Fibroblast of mammary gland (primary cell): ENCODE measurements around the gene DMRTA2.

Source experiments
- DNase-seq: peaks from one replicate; pipeline ENCODE4 v3.0.0-alpha.2; 2010; ENCODE audit warnings: low read depth
- H3K4me3 ChIP-seq: 2 replicates; pipeline ENCODE4 v1.5.1; 2011; ENCODE audit warnings: low read depth, mild to moderate bottlenecking, low read length, moderate library complexity; ENCODE audit not compliant: control insufficient read depth
- TF ChIP-seq, protein P1 (sequence below): conservative IDR thresholded peaks from 2 replicates; pipeline ENCODE4 v1.5.1; 2011; ENCODE audit warnings: low read depth, low read length, inconsistent platforms; ENCODE audit not compliant: control insufficient read depth, insufficient read depth

Gene DMRTA2

DNA sequence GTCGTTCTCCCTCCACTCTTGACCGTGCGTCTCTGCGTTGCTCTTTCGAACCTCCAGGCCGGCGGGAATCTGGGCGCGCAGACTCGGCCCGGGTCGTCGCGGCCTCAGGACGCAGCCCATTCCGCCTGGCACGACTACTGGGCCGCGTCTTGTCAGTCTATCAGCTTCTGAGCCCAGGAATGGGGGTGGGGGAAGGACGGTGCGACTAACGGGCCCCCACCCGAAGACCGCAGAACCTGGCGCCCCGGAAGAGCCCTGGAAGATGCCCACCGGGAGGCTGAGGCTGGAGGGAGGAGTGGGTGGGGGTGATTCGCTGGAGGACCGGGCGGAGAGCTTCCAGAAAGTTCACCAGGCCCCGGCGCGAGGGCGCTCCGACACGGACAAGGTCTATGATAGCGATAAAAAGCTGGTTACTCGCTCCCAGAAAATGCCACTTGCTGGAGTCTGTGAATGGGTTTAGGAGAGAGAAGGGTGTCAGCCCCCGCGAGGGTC is 1.7 kb upstream of the DMRTA2 start:
- DNase-seq, result no peak
- TF ChIP-seq, protein P1, sequence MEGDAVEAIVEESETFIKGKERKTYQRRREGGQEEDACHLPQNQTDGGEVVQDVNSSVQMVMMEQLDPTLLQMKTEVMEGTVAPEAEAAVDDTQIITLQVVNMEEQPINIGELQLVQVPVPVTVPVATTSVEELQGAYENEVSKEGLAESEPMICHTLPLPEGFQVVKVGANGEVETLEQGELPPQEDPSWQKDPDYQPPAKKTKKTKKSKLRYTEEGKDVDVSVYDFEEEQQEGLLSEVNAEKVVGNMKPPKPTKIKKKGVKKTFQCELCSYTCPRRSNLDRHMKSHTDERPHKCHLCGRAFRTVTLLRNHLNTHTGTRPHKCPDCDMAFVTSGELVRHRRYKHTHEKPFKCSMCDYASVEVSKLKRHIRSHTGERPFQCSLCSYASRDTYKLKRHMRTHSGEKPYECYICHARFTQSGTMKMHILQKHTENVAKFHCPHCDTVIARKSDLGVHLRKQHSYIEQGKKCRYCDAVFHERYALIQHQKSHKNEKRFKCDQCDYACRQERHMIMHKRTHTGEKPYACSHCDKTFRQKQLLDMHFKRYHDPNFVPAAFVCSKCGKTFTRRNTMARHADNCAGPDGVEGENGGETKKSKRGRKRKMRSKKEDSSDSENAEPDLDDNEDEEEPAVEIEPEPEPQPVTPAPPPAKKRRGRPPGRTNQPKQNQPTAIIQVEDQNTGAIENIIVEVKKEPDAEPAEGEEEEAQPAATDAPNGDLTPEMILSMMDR, result no peak
- no peak overlapping the region for H3K4me3 ChIP-seq

DNA sequence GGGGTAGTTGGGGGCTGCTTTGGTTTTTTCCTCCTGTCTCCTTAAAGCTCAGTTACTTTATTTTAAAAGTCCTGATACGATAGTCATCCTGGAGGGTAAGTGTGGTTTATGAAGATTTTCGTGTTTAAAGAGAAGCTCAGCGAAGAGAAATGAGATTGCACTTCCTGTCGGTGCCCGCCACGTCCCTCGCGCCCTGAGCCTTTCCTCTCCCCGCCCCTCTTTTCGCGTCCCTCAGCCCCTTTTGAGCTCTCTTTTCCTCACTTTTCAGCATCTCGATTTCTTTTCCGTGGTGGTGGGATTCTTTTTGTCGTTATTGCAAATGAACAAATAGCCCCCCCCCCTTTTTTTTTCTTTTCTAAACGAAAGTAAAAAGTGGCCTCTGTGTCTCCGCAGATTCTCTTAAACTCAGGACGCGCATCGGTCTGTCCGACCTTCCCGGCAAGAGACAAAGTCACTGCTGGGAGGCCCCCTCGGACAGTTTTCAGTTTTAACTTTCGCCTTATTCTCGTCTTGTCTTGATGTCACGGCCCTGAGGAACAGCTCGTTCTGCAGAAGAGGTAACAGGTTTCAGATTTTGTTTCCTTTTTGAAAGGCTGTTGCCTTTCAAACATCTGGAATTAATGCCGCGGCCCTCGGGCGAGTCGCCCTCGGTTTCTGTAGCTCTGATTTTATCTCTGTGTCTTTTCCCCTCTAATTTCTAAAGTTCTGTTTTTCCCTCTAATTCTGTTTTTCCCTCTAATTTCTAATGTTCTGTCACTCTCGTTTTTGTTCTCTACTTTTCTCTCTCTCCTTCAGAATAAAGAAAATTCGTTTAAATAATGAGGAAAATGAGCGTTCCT is 1.0 kb upstream of the DMRTA2 start:
- no peak for DNase-seq
- TF ChIP-seq, protein P1, result no peak
- no peak overlapping the region for H3K4me3 ChIP-seq

DNA sequence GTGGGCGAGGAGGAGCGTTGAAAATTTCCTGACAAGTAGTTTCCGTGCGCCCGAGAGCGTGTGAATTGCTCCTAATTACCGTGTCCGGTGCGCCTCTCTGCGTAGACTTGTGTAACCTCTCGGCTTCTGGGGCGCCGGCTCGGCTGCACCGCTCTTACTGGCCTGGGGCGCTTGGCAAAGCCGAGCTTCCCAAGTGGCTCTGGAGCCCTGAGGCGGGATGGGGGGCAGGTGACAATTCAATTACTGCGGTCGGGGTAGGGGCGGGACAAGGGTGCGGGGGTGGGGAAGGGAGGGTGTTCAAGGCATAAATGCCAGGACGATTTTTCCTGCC is 392 bp upstream of the DMRTA2 start:
- TF ChIP-seq, protein P1, result no peak
- no peak for DNase-seq
- H3K4me3 ChIP-seq, result no peak overlapping the region

DNA sequence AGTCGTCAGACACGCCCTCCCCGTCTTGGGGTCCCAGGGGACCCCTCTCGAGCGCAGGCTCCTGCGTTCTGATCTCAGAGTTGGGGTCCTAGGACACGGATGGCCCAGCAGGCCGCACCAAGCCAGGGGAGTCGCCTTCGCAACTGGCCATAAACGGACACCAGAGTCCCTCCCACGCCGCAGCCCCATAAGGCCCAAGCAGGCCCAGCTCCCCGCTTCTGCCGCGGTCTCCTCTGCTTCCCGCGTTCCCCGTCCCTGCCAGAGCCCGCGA is 633 bp downstream of the DMRTA2 start:
- DNase-seq, result no peak
- H3K4me3 ChIP-seq, result no peak overlapping the region
- TF ChIP-seq, protein P1, result no peak

DNA sequence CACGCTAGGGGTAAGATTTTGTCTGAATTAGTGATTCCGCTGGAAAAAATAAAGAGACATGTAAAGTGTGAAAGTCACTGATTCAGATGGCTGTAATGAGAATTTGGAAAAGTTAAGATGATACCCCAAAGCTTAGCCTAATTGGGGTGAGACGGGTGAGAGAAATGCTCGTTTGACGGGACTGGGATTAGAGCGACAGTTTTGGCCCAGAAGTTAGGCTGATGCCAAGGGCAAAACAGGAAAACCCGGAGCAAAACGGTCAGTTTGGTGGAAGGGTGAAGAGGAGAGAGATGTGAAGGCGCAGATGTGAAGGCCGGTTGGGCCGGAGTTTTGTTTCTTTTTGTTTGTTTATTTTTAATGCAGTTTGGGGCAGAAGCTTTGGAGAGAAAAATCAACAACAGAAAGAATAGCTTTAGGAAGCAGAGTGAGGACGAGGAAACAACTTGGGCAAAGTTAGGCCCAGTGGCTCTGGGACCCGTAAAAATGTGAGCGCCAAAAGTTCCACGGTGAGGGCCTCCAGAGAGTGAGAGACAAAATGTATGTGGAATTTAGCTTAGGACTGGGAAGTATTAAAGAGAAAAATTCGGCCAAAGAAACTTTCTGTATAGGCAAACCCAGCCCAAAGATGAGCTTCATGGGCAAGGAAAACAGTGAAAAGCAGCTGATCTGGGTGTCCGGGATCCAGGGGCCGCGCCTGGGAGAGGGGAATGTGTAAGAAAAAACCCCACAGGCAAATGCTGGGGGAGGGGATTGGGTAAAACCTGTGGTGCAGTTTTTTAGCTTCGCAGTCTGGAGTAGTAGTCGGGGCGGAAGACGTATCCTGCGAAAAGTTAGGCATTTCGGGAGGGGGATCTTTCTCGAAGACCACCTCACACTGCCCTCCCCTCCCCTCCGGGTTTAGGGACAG is 1.2 kb downstream of the DMRTA2 start:
- TF ChIP-seq, protein P1, result no peak
- DNase-seq, result no peak
- H3K4me3 ChIP-seq, result no peak overlapping the region

DNA sequence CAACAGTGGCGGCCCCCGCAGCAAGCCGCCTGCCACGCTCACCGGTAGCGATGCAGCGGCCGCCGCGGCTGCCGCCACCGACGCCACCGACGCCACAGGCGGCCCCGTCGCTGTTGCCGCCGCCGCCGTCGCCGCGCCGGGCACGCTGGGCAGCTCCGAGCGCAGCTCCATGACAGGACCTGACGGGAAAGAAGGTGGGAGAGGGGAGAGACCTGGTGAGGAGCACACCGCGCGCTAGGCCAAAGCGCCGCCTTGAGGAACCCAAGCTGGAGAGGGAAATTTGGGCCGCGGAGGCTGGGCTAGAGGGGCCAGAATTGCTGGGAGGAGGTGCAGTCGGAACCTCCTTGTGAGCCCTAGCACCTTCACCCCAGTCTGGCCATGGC is 1.9 kb downstream of the DMRTA2 start:
- DNase-seq, result no peak
- H3K4me3 ChIP-seq, result no peak overlapping the region
- TF ChIP-seq, protein P1, result no peak
